HG02852 (cell line): ENCODE results near the gene NOS1AP.

Source experiments
- ATAC-seq: cut with Tn5 transposase; IDR thresholded peaks from one replicate; pipeline ENCODE4 v1.9.1; 2021; ENCODE audit warnings: mild to moderate bottlenecking, moderate library complexity; ENCODE audit not compliant: unreplicated experiment

The NOS1AP gene

DNA sequence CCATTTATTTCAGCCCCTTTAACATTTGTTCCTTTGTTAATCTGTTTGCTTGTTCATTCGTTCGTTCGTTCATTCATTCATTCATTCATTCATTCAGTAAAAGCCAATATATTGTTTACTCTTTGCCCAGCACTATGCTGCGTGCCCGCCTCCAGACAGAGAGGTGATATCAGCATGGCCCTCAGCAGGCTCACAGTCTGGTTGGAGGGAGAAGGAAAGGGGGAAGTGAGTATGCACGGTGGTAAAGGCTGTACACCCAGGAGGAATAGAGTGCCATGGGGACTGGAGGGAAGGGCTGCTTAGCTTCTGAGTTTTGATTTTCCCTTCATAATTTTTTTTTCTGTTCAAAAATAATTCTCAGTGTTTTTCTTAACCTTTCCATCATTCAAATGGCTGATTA, 144.7 kb downstream of the NOS1AP start:
- ATAC-seq = no peak

DNA sequence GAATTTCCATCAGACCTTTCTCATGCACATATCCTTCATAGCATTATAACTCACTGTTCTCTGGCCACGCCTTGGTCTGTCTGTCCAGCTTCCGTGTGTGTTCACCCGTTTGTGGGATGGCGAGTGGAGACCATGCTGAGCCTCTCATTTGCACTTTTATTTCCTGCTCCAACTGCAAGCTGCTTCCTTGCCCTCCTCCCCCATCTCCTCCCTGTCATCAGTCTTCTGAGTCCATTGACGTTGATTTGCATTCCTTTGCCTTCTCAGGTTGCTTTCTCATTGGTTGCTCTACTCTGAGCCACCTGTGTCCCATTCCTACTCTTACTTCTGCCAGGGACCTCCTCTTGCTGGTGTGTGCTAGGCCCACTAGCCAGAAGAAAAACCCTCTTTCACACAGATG, 146.4 kb downstream of the NOS1AP start:
- ATAC-seq = no peak

DNA sequence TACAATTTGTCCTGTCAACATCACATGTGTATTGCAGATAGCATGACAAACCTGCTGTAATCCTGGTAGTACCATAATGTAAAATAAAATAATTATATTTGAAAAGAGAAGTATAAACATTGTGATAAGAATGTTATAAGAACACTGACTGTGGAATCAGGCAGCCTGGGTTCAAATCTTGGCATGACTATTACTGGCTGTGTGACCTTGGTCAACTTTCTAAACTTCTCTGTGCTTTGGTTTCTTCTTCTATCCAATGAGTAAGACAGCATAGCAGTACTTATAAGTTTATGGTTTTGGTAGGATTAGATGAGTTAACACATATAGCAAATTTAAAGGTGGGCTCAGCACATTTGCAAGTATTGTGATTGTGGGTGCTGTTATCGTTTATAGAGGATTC, 147.1 kb downstream of the NOS1AP start:
- ATAC-seq = no peak

DNA sequence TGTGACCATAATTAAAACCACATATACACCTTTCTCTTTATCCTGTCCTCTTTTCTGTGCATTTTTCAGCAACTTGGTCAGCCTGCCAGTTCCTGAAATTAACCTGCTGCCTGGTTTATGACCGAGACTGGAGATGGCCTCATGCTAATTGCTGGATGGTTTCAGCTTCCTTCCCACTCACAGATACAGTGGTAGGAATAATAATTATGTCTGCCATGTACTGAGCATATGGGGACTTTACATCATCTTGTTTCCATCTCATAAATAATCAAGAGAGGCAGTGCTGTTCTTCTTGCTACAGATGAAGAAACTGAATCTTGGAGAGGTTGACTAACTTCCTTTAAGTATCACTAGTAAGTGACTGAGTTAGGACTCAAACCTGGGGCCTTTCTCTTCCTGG, 148.2 kb downstream of the NOS1AP start:
- ATAC-seq = no peak

DNA sequence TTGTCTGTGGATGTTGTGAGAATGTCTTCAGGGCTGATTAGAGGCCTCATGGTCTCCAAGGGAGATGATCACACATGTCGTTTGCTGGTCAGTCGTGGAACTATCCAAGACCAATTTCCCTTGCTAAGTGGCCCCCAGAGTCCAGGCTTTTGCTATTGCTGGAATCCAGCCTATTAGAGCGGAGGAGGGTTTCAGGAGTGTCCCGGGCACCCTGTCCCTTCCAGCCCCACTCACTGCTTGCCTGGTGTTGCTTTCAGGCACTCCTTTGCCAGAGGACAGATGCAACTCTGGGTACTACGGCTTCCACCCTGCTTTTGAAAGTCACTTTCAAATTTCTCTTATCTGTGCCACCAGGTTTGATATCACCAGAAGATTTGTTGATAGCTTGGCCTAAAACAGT, 149.1 kb downstream of the NOS1AP start:
- ATAC-seq = no peak

DNA sequence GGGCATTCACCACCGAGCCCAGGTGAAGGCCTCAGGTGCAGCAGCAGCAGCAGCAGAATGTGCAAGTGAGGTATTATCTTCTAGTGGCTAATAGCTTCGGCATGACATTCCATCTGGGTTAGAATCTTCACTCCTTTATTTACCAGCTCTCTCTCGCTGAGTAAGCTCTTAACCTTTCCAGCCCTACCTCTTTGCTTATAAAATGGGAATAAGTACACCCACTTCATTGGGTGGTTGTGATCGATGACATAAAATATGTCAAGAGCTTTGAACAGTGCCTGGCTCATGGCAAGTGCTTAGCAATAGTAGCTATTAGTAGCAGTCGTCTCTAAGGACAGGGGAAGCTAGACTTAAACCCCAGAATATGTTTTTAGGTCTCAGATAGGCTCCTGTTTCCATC, 149.5 kb downstream of the NOS1AP start:
- no peak for ATAC-seq

DNA sequence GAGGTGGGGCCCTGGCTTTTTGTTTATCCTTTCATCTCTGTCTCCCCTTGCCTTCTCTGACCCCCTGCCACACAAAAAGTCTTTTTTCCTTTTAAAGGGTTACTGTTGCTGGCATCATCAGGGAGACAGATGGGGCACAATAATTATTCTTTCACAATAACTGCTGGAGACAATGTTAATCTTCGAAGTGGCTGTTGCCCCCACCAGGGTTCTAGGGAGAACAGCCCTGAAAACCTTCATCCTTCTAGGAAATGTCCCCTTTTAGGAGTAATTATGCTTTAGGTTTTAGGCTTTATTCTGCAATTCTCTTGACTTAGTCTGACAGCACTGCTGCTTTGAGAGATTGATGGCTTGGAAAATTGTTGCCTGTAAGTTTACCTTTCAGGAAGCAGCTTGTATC, 150.0 kb downstream of the NOS1AP start:
- no peak for ATAC-seq

DNA sequence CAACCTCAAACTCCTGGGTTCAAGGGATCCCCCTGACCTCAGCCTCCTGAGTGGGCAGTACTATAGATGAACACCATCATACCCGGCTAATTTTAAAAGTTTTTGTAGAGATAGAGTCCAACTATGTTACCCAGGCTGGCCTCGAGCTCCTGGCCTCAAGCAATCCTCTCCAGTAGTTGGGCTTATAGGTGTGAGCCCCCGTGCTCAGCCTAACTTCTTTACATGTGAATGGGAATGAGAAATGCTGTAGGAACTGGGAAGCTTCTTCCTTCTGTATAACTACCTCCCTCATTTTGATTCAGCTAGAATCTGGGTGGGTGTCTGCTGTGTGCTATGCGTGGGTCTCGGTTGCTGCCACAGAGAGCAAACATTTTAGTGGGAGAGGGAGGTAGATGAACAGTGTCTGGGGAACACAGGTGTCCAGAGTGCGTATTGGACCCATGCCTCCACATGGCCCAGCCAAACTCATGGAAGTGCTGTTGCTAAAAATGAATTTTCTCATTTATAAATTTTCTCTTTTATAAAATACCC, 150.6 kb downstream of the NOS1AP start:
- ATAC-seq = no peak

DNA sequence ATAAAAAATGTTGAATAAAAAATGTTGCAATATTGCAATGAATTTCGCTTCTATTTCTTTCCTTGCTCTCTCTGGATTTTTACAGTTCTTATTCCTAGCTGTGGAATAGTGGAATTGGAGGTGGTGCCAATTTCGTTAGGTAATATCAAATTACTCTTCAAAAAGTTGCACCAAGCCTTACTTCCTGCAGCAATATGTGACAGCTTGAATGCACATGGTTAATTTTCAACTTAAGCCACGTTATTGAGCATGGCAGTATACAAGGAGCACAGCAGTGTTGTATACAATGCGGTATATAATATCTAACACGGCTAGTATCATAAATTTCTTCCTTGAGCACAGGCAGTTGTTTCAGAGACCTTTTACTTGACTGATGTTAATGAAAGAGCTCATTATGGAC, 152.5 kb downstream of the NOS1AP start:
- ATAC-seq = no peak

DNA sequence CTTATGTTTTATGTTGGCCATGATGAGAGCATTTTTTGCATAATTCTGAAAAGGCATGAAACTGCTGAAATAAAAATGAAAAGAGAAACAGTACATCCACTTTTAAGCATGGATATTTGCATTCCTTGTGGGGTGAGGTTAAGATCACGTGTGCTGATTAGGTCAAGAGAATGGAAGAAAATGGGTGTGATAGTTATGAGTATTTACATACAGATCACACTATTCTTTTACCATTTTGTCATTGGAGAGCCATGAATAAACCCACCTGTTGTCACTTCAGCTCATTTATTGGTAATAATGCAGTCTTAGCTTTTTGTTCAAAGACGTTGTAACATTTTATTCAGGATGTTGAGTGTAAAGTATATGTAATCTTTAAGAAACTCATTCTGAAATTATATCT, 153.2 kb downstream of the NOS1AP start:
- no peak for ATAC-seq

DNA sequence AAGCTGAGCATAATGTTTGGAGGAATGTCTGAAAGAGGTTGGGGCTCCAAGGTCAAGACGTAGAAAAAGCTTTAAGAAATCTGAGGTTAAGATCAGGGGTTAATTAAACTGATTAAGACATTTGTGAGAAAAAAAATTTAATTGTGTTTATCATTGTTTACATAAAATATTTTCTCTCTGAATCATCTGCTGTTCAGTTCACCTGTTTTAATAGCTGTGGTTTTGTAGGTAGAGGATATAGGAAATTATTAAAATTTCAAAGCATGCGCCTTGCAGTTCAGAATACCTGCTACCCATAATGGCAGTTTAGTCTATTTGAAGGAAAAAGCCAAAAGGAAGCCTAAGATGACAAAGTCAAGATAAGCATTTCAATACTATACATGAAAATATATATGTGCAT, 154.0 kb downstream of the NOS1AP start:
- no peak for ATAC-seq

DNA sequence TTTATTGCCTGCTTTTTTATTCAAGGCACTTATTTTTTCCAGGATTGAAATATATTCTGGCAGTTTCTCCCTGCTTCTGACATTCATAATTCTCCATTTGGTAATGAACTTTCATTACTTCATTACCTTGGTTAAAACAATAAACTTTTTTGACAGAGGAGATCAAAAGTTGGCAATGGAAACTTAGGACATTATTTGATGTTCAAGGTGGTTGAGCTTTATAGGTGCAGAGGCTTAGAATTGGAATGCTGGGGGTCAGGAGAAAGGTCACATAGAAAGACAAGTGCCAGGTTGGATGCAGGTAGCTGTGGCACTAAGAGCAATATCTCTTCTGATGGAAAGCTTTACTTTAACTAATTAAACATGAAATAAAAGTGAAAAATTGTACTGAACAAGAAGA, 154.8 kb downstream of the NOS1AP start:
- no peak for ATAC-seq

DNA sequence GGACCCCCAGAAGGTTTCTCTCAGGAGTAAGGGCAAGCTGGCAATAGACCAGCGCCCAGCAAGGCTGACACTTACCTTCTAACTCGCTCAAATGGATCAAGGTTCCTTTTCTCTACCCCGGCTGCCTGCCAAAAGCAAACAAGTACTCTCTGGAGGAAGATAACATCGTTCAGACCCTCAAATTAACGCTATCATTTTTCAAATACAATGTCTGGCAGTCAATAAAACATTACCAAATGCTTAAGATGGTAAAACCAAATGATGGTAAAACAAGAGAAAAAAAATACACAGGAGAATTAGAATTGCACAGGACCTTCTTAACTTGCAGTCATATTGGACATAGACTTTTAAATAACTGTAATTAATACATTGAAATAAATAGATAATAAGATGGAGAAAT, 159.1 kb downstream of the NOS1AP start:
- no peak for ATAC-seq

DNA sequence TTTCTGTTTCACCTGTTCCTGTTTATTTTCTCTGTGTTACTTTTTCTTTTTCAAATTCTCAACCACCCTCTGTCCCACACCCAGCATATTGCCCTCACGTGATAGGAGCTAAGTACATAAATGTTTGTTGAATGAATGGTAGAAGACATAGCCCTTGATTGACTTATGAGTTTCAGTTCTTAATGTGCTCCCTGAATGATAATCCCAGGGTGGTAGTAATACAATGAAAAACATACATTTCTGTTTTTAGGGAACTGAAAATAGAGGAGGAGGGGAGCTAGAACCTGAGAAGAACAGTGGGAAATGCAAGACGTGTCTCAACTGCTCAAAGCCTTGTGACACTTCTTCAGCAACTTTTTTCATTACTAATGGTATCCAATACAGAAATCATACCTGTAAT, 160.1 kb downstream of the NOS1AP start:
- no peak for ATAC-seq

DNA sequence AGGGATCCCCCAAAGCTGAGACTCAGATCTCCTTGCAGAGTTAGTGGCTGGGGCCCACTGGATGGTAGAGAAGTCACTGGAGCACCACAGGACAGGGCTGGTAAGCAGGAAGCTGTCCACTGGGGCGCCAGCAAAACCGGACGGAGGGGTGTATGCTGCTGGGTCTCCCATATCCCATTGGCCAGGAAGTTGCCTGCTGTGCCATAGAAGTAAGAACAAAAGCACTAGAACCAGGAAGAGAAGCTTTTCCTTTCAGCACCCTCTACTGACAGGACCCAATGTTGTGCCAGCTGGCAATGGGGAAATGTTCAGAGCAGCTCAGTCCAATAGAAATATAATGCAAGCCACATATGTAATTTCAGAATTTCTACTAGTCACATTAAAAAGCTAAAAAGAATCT, 160.6 kb downstream of the NOS1AP start:
- no peak for ATAC-seq

DNA sequence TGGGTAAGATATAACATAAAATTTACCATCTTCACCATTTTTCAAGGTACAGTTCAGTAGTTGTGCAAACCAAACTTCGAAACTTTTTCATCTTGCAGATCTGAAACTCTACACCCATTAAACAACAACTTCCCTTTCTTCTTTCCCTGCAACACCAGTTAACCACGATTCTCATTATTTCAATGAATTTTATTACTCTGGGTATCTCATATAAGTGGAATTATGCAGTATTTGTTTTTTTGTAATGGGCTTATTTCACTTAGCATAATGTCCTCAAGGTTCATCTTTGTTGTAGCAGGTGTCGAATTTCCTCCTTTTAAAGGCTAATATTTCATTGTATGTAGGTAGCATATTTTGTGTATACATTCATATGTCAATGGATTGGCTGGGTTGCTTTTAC, 161.0 kb downstream of the NOS1AP start:
- ATAC-seq = no peak

DNA sequence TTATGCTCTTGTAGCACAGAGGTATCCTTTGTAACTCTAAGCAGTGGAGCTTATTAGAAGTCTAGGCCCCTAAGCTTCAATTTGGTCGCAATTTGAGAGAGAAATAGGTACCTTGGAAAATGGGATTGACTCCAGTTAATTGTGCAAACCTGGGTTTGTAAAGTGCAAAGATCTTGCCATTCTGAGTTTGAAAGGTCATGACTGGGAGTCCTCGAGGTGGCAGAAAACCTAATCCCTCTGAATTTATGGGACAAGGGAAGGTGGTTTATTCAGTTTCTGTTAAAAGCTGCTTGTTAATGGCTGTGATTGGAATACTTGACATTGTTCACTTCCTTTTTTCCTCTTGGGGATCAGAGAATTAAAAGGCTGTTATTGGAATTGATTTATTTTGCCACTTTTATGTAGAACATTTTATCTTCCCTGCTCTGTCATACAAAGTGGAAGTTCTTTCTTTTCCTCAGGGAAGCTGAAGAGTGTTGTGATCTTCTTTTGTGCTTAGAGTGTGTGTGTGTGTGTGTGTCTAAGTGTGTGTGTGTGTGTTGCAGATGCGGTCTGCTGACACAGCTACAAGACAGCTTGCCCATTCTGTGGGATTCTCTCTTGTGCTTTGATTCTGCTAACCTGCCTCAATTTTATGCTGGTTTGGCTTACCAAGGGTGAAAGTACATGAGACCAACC, 162.7 kb downstream of the NOS1AP start:
- no peak for ATAC-seq

DNA sequence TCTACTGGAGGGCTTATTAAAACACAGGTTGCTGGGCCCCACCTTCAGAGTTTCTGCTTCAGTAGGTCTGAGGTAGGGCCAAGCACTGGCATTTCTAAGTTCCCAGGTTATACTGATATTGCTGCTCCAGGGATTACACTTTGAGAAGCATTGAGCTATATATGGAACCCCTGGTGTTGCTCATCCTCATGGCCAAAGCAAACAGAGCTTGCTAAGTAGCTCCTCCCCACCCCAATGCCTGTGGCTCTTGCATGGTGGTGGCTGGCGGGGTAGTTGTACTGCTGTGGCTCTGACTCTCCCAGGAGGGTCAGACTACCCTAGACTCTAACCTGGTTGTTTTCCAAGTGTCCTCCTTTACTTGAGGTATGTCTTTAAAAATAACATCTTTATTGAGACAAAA, 163.6 kb downstream of the NOS1AP start:
- ATAC-seq = no peak

DNA sequence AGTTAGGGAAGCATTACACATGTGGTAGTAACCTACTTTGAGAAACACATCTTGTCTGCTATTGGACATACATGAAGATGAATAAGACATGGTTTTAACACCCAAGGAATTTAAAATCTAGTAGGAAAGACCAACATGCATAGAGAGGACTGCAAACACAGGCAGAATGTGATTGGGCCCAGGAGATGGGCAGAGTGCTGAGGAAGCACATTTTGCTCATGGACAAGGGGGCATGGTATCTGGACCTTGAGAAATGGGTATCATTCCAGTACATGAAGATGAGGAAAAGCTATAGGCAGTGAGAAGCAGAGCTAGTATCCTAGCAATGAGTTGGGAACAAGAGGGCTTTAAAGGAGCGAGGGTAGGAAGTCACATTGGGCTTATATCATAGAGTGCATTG, 164.4 kb downstream of the NOS1AP start:
- ATAC-seq = no peak

DNA sequence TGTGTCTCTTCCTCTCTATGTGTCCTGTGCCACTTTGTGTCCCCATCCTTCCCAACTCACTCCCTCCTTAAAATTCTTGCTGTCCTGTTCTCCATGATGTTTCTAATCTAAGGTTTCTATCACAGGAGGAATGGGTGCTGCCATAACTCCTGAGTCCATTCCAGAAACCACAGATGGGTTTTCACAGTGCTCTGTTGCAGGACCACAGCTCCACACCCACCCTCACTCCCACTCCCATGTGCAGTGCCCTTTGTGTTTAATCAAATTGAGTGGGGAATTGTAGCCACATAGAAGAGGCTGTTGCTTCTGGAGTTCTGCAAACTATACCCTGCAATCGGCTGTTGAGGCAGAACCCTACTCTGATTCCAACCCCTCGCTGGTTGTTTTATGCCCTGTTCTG, 165.1 kb downstream of the NOS1AP start:
- no peak for ATAC-seq

DNA sequence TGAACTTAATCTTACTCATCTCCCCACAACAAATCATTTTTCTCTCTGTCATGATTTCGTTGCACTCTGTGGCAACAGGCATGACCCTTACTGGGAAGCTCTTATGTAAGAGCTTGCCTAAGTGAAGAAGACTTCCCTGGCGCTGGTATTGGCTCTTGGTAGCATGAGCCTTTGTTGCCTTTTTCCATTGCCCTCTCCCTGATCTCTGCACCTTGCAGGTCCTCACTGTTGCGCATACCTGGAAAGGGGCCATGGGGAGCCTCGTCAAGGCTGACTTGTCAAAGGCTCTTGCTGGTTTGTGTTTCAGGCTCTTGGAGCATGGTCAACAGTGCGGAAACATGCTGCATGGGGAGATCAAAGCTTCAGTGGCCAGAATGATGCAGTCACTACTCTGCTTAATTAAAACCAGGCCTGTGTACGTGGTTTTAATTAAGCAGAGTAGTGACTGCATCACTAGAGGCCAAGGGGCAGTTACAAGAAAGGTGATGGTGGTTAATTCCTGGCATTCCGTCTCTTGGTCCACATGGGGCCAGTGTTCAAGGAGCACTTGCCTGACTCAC, 165.8 kb downstream of the NOS1AP start:
- ATAC-seq = no peak

DNA sequence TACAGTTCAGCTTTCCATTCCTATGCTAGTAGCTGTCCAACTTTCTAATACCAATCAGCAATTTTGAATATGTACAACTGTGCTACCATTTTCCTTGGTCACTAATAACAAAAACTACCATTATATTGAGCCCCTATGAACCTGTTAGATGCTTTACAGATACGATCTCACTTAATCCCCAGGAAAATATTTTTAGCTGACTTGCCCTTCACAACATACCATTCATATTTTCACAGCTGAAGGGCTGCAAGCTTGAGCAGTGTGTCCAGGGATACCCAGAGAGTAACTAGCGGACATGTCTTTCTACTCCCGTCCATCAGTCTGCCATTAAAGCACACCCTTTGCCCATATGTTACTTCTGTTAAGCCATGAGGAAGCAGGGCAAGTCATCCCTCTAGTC, 166.7 kb downstream of the NOS1AP start:
- ATAC-seq = no peak

DNA sequence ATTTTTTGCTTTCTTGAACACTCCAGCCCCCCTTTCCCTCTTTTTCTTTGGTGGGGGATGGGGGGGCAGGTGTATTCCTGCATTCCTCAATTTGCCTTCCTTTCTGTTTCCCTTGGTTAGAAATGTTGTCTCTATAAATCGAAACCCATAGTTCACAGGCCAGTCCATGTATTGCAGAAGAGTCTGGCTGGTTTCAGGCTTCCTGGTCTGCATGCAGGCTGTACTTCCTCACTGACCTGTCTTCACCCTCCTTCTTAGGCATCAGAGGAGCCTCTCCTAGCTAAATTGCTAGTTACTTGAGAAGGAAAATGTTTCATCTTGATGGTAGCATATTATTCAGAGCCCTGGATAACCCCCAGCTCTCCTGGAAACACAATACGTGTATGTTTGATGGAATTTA, 167.1 kb downstream of the NOS1AP start:
- no peak for ATAC-seq
